Prostate gland (tissue), 2 donors: ENCODE measurements around the gene TMCC1.

Source experiments
- POLR2A ChIP-seq: fragments of 450-650 bp; IDR thresholded peaks from one replicate; pipeline ENCODE4 v1.6.1; 2016; ENCODE audit warnings: antibody characterized with exemption, mild to moderate bottlenecking
- POLR2AphosphoS5 ChIP-seq: sonication (generic); formaldehyde crosslinking; IDR thresholded peaks from one replicate; pipeline ENCODE4 v1.6.1; 2017; ENCODE audit warnings: antibody characterized with exemption
- TF ChIP-seq, protein P1 (sequence below), 4 experiments: fragments of 200-600 bp in 2 of 4; fragments of 450-650 bp in 2 of 4; sonication (generic) in 2 of 4; IDR thresholded peaks; 1 replicate in 3 of 4; 2 replicates in 1 of 4; pipeline ENCODE4 v1.5.1; 2016 to 2019; ENCODE audit warnings: antibody characterized with exemption in 4 of 4, mild to moderate bottlenecking in 2 of 4, moderate library complexity in 2 of 4

DNA sequence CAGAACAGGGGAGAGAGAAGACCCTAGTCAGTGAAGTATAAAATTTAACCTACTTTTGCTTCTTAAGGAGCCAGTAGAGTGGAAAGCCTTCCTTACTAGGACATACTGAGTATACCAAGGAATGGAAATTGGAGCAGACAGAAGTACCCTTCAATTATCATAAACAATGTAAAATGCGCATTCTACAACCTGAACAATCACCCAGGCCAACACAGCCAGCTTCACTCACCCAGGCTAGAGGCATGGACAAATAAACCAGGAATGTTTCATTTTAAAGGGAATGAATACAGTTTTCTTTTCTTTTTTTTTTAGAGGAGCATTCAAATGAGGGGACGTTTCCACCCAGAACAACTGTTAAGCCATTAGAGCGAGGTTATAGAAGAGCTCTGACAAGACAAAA lies 245.1 kb downstream of the TMCC1 start:
- TF ChIP-seq, protein P1, sequence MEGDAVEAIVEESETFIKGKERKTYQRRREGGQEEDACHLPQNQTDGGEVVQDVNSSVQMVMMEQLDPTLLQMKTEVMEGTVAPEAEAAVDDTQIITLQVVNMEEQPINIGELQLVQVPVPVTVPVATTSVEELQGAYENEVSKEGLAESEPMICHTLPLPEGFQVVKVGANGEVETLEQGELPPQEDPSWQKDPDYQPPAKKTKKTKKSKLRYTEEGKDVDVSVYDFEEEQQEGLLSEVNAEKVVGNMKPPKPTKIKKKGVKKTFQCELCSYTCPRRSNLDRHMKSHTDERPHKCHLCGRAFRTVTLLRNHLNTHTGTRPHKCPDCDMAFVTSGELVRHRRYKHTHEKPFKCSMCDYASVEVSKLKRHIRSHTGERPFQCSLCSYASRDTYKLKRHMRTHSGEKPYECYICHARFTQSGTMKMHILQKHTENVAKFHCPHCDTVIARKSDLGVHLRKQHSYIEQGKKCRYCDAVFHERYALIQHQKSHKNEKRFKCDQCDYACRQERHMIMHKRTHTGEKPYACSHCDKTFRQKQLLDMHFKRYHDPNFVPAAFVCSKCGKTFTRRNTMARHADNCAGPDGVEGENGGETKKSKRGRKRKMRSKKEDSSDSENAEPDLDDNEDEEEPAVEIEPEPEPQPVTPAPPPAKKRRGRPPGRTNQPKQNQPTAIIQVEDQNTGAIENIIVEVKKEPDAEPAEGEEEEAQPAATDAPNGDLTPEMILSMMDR (IDR thresholded peaks at IDR 0.05), result no peak
- TF ChIP-seq POLR2AphosphoS5, result no peak
- TF ChIP-seq POLR2A, result no peak
